ENCODE measurements around the gene C10orf67.

DNA sequence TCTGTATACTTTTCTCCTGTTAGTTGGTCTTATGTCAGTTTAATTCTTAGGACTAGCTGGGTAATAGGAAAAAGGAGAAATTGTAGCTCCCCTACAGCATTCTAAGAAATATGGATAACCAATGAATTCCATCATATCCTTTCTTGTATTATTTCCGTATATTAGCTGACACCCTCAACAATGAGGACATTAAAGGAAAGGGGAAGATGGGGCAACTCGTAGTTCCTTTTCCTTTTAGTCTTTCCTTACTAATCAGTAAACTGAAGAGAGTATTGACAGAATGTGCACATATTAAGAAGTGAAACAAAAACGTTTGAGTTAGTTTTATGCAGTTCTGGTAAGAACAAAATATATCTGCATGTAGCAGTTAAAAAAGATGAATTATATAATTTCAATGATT, 35.1 kb upstream of the C10orf67 start:
- no peak for TF ChIP-seq POLR2A (IDR thresholded peaks at IDR 0.05)
- TF ChIP-seq, protein P1, sequence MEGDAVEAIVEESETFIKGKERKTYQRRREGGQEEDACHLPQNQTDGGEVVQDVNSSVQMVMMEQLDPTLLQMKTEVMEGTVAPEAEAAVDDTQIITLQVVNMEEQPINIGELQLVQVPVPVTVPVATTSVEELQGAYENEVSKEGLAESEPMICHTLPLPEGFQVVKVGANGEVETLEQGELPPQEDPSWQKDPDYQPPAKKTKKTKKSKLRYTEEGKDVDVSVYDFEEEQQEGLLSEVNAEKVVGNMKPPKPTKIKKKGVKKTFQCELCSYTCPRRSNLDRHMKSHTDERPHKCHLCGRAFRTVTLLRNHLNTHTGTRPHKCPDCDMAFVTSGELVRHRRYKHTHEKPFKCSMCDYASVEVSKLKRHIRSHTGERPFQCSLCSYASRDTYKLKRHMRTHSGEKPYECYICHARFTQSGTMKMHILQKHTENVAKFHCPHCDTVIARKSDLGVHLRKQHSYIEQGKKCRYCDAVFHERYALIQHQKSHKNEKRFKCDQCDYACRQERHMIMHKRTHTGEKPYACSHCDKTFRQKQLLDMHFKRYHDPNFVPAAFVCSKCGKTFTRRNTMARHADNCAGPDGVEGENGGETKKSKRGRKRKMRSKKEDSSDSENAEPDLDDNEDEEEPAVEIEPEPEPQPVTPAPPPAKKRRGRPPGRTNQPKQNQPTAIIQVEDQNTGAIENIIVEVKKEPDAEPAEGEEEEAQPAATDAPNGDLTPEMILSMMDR (IDR thresholded peaks at IDR 0.05), result no peak
